Adipocyte (in vitro differentiated cells): ENCODE data around the gene ADAMTSL3.
"Not testable (repeated sequence)": the region's sequence is repeated elsewhere in the genome, so short reads cannot be mapped to it uniquely, and the experiment has no call there.

Source experiments
- DNase-seq: peaks from one replicate; pipeline ENCODE4 v3.0.0-alpha.2; 2015; ENCODE audit warnings: low read depth
- H3K27me3 ChIP-seq: replicated peaks from 2 replicates; pipeline ENCODE4 v1.7.0; 2013; ENCODE audit warnings: mild to moderate bottlenecking, low read length, moderate library complexity; ENCODE audit not compliant: control insufficient read depth, insufficient read depth
- H3K36me3 ChIP-seq: 2 replicates; pipeline ENCODE4 v1.7.0; 2013; ENCODE audit warnings: low read length, mild to moderate bottlenecking, moderate library complexity; ENCODE audit not compliant: control insufficient read depth, insufficient read depth, severe bottlenecking
- H3K4me1 ChIP-seq: 2 replicates; pipeline ENCODE4 v1.7.0; 2013; ENCODE audit warnings: mild to moderate bottlenecking, low read length, moderate library complexity; ENCODE audit not compliant: control insufficient read depth, insufficient read depth
- H3K4me3 ChIP-seq: 2 replicates; pipeline ENCODE4 v1.7.0; 2013; ENCODE audit warnings: mild to moderate bottlenecking, low read length, moderate library complexity
- H3K9ac ChIP-seq: 2 replicates; pipeline ENCODE4 v1.7.0; 2013; ENCODE audit warnings: mild to moderate bottlenecking, low read length, moderate library complexity
- H3K9me3 ChIP-seq: 2 replicates; pipeline ENCODE4 v1.7.0; 2013; ENCODE audit warnings: mild to moderate bottlenecking, low read length, moderate library complexity; ENCODE audit not compliant: control insufficient read depth

ADAMTSL3 gene

DNA sequence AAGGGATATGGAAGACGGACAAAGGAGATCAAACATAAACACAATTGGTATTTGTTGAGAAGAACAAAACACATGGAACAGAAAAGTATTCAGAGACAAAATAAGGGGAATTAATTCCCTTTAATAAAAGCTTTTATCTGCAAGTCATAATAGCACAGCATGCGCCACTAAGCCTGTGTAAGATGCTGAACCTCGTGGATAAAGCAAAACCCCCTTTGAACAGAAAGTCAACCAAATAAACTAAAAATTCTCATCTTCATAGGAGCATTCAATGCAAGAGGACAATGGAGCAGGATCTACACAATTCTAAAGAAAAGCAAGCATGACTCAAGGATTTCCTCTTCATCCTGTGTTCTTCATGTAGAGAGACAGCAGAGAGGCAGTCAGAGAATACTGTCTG, 307.4 kb downstream of the ADAMTSL3 start:
- Histone ChIP-seq H3K9me3 (peaks cover 3% of the 10 kb centered on the region), H3K36me3 (no peaks in the 10 kb centered on the region), H3K4me1 (no peaks in the 10 kb centered on the region)

DNA sequence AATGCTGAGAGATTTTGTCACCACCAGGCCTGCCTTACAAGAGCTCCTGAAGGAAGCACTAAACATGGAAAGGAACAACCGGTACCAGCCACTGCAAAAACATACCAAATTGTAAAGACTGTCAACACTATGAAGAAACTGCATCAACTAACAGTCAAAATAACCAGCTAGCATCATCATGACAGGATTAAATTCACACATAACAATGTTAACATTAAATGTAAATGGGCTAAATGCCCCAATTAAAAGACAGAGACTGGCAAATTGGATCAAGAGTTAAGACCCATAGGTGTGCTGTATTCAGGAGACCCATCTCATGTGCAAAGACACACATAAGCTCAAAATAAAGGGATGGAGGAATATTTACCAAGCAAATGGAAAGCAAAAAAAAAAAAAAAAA, 311.0 kb downstream of the ADAMTSL3 start:
- not testable (repeated sequence) for H3K9me3 ChIP-seq, DNase-seq

More for the DNA sequence above, 307.4 kb downstream of the ADAMTSL3 start:
- H3K27me3 ChIP-seq = no peaks in the 10 kb centered on the region
- no peak for DNase-seq
- H3K4me3 ChIP-seq = no peak overlapping the region
- no peak overlapping the region for H3K9ac ChIP-seq

DNA sequence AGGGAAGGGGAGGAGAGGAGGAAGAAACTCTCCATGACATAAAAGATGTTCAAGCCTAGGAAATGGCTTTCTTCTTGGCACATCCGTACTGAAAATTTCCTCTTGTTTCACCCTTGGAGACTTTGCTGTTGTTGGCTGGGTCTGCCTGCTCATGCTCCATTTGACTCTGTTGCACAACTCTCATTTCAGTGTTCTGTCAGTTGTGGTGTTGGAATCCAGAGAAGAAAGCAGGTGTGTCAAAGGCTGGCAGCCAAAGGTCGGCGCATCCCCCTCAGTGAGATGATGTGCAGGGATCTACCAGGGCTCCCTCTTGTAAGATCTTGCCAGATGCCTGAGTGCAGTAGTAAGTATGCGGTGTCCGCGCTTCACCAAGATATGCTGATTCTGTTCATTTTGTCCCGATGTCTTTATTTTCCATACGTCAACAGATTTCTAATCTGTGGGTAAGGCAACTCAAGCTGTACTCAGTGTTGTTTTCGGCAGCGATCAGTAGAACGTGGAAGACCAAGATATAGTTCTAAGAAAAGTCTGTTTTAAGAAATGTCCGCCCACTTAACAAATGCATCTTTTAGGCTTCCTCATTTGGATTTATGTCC, 316.5 kb downstream of the ADAMTSL3 start:
- DNase-seq = no peak
- H3K9ac ChIP-seq = no peak overlapping the region
- no peaks in the 10 kb centered on the region for H3K36me3 ChIP-seq
- H3K27me3 ChIP-seq = no peaks in the 10 kb centered on the region
- H3K4me3 ChIP-seq = no peak overlapping the region
- no peaks in the 10 kb centered on the region for H3K9me3 ChIP-seq
- no peaks in the 10 kb centered on the region for H3K4me1 ChIP-seq

More for the DNA sequence above, 311.0 kb downstream of the ADAMTSL3 start:
- not testable (repeated sequence) for H3K4me1 ChIP-seq, H3K36me3 ChIP-seq, H3K4me3 ChIP-seq, H3K27me3 ChIP-seq, H3K9ac ChIP-seq

DNA sequence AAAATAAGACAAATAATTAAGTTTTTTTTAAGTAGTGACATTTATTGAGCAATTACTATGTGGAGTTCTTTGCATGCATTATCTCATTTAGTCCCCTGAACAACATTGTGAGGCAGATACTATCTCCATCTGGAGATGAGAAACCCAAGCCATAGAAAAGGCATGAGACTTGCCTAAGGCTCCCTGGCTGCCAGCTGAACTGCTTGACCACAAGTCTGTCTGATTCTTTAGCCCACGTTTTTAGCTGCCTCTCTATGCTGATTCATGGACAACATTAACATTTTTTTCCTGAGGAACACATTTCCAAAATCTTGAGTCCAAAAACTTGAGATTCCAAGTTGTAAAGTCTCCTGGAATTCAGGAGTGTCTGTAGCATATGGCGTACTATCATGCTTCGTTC, 318.1 kb downstream of the ADAMTSL3 start:
- Histone ChIP-seq H3K9me3 (peaks cover 10% of the 10 kb centered on the region), H3K9ac (no peak overlapping the region), H3K4me3 (no peak overlapping the region), H3K36me3 (no peaks in the 10 kb centered on the region), H3K4me1 (no peaks in the 10 kb centered on the region), H3K27me3 (no peaks in the 10 kb centered on the region)
- no peak for DNase-seq

DNA sequence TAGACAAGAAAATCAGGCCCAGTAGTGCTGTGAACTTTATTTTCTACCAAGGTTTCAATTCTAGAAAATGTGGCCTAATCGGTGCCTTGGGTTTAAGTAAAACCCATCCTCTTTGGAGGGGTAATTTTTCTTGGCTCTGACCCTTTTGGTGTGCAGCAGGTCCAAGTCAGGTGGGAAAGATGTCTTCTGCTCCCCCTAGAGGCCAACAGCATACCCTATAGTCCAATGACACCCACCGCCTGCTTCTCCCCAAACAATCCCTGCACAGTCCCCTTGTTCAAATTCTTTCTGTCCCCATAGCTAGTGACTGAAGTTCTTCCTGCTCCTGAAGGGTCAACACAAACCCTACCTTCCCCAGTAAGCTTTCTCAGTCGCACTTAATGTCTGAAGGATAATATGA, 319.9 kb downstream of the ADAMTSL3 start:
- H3K27me3 ChIP-seq = no peaks in the 10 kb centered on the region
- no peak overlapping the region for H3K4me3 ChIP-seq
- no peak overlapping the region for H3K9ac ChIP-seq
- H3K9me3 ChIP-seq = peaks cover 14% of the 10 kb centered on the region
- H3K36me3 ChIP-seq = no peaks in the 10 kb centered on the region
- no peaks in the 10 kb centered on the region for H3K4me1 ChIP-seq
- DNase-seq = no peak

DNA sequence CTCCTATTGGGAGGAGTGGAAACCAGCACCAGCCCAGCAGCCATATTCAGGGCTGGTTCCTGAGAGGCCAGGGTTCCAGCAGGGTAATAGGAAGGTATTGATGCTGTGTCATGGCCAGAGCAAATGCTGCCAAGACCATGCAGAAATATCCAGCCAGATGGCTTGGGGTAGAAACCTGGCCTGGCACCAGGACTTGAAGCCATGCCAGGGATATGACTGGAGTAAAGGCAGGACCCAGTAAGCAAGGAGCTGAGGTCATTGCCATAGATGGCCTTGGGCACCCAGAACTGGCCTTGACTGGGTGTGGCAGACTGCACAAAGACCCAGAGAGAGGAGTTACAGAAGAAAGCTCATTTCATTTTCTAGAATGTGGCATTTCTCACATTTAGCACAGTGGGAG, 324.1 kb downstream of the ADAMTSL3 start:
- H3K4me1 ChIP-seq = no peaks in the 10 kb centered on the region
- H3K36me3 ChIP-seq = no peaks in the 10 kb centered on the region

DNA sequence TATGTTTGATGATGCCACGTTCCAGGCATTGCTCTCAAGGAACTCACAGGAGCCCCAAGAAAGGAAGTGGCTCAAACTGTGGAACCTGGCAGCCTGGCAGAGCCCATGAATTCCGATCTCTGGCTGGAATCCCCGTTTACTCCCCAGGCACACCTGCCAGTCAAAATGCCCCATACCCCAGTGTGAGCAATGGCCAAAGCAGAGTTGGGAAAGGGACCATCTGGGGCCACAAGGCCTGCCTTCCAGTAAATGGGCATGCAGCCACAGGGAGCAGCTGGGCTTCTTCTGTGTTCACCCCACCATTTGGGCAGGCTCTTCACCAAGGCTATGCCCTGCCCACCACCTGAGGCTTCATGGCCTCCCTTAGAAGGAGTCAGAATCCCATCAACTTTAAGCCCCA, 324.7 kb downstream of the ADAMTSL3 start:
- no peak for DNase-seq
- Histone ChIP-seq H3K27me3 (no peaks in the 10 kb centered on the region), H3K36me3 (no peaks in the 10 kb centered on the region)

More for the DNA sequence above, 324.1 kb downstream of the ADAMTSL3 start:
- no peaks in the 10 kb centered on the region for H3K27me3 ChIP-seq
- no peak for DNase-seq
- no peak overlapping the region for H3K9ac ChIP-seq
- H3K9me3 ChIP-seq = peaks cover 14% of the 10 kb centered on the region
- no peak overlapping the region for H3K4me3 ChIP-seq

DNA sequence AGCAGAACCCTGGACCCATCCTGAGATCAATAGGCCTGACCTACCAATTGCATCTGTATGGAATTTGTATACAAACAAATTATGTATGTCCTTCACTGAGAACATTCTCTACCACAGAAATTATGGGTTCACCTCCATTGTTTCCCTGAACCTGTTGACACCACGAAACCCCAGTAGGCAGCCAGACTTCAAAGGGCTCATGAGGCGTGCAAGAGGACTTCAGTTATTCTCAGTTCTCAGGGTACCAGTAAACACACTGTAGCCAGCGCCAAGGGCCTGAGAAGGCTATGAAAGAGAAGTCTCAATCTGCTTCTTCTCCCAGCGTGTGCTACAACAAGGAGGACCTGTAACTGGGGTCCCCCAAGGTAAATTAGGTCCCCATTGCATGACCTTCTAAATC, 326.7 kb downstream of the ADAMTSL3 start:
- Histone ChIP-seq H3K4me3 (no peak overlapping the region), H3K9me3 (peaks cover 14% of the 10 kb centered on the region), H3K9ac (no peak overlapping the region), H3K36me3 (no peaks in the 10 kb centered on the region), H3K4me1 (no peaks in the 10 kb centered on the region), H3K27me3 (no peaks in the 10 kb centered on the region)
- DNase-seq = no peak

More for the DNA sequence above, 324.7 kb downstream of the ADAMTSL3 start:
- H3K4me1 ChIP-seq = no peaks in the 10 kb centered on the region
- peaks cover 14% of the 10 kb centered on the region for H3K9me3 ChIP-seq
- H3K9ac ChIP-seq = no peak overlapping the region
- H3K4me3 ChIP-seq = no peak overlapping the region

DNA sequence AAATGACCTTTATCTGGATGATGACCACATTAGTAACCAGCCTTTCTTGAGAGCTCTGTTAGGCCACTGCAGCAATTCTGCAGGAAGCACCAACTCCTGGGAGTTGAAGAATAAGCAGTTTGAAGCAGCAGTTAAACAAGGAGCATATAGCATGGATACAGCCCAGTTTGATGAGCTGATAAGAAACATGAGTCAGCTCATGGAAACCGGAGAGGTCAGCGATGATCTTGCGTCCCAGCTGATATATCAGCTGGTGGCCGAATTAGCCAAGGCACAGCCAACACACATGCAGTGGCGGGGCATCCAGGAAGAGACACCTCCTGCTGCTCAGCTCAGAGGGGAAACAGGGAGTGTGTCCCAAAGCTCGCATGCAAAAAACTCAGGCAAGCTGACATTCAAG, 328.8 kb downstream of the ADAMTSL3 start:
- H3K4me3 ChIP-seq = no peak overlapping the region
- no peaks in the 10 kb centered on the region for H3K9me3 ChIP-seq
- H3K36me3 ChIP-seq = no peaks in the 10 kb centered on the region
- no peaks in the 10 kb centered on the region for H3K4me1 ChIP-seq
- H3K27me3 ChIP-seq = no peaks in the 10 kb centered on the region
- DNase-seq = no peak
- no peak overlapping the region for H3K9ac ChIP-seq

DNA sequence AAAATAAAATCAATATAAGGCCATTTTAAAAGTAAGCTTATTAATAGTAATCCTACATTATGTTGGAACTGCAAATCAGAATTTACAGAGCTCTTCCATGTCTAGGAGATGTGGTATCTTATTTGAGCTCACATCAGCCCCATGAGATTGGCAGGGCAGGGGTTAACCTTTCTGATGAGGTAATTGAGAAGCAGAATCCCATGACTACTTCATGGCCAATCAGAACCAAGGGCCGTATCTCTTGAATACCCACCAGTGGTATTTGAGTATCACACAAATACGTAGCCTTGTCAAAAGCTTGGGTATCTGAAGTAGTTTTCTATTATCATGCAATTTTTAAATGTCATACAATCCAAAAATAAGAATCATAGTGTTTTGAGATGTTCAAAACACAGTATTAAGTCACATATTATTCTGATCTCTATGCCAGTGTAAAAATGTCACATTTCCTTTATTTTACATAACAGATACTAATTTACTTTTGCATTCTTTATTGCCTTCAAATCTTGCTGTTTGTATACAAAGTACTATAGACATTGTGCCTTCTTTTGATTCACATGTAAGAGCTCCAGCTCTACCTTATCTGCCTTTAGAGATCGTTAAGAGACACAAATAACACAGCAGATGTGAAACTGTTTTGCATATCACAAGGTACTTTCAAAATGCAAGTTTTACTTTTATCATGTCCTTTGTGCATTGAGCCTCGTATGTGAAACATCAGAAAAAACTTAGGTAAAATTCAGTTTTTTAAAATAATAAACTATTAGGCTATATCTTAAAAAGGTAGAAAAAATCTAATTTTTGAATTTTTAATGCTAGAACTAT, 329.9 kb downstream of the ADAMTSL3 start:
- Histone ChIP-seq H3K4me1 (no peaks in the 10 kb centered on the region), H3K36me3 (no peaks in the 10 kb centered on the region), H3K9me3 (no peaks in the 10 kb centered on the region), H3K4me3 (no peak overlapping the region), H3K27me3 (no peaks in the 10 kb centered on the region), H3K9ac (no peak overlapping the region)
- DNase-seq = no peak

DNA sequence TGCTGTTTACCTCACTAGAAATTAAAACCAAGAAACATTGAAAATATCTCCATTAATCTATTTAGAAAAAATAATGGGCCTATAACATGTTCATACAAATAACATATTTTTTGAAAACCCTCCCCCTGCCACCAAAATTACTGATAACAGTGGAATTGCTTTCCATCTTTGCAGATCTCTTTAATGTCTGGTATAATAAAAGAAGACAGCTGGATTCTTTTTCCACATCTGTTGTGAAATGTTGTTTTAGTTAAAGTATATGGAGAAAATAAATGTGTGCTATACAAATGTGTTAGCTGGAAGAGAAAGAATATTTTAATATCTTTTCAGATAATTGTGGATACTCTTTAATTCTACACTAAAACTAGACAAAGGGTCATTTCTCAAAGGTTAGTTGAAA, 330.7 kb downstream of the ADAMTSL3 start:
- Histone ChIP-seq H3K27me3 (no peaks in the 10 kb centered on the region), H3K9me3 (no peaks in the 10 kb centered on the region), H3K4me3 (no peak overlapping the region), H3K36me3 (no peaks in the 10 kb centered on the region), H3K4me1 (no peaks in the 10 kb centered on the region), H3K9ac (no peak overlapping the region)
- no peak for DNase-seq
